ENCODE measurements around the gene ARHGEF10L.

The ARHGEF10L gene

DNA sequence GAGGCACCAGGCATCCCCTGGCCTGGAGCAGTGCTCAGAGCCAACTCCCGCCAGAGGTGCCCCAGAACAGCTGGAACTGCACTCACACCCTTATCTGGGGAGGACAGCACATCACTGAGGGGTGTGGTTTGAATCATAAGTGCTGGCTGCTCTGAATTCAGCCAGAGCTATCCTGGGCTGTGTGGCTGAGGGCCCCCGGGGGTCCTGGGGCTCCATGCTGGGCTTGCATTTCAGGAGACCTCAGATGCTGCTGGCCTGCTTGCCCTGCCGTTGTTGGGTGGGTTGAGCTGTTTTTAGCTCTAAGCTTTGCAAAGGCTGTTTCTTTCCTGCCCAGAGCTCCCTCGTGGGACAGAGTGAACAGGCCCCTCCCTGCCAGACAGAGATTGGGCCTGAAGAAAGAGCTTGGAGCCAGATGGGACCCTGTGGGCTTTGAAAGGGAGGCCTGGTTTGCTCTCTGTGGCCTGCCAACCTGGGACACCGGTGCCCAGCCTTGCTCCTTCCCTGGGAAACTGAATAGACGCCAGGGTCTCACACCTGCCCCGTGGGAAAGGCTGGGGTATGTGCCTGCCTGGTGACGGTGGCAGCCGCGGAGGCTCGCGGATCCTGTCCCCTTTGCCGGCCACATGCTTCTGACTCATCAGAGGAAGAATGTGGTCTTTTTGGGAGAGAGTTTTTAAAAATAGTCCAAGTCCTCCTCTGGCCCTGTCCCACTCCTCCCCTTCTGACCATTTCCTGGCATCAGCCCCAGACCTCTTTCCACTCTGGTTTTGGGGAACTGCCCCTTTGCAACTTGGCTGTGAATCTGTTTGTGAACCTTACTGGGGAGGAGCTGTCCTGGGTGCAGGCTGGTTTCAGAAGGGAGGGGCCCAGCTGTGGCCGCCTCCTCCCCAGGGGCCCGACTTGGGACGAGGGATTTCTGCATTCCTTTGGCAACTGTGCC, 30.0 kb downstream of the ARHGEF10L start:
- DNase-seq, result peak; percentile 80

DNA sequence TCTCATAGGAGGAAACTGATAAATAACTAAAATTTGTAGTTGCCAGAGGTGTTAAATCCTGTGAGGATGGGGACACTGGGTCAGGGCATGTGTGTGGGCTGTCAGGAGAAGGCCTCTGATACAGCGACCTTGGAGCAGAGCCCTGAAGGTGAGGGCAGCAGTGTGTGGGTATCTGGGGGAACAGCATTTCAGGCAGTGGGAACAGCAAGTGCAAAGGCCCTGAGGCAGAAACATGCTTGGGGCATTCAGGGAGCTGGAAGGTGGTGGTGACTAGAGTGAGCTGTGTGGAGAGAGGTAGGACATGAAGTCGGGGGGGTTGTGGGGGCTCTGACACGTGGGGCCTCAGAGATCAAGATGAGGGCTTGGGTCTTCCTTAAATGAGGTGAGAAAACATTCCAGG, 30.7 kb downstream of the ARHGEF10L start:
- no peak for DNase-seq

- peak; percentile 36 for DNase-seq
Measured at GRCh38 chr1:17572264-17572985, 32.9 kb downstream of the ARHGEF10L start.

DNA sequence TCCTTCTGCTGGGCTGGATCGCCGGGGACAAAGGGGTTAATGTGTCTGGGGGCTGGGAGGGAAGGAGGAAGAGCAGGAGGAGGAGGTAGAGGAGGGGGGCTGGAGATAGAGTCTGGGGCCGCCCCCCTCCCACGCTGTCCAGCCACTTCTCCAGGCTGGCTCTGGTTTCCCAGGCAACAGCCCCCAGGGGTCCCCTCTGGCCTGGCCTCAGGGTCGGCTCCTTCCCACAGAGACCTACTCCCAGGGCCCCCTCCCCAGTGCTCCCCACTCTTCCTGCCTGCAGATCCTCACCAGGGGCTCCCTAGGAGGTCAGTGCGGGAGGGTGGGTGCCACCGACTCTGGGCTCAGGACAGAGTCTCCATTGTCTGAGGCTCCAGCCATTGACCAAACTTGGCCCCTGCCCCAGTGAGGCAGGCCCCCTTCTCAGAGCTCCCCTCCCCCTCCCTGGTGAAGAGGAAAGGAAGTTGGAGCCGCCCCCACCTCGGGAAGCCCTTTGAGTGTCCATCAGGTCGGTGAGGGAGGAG, 34.1 kb downstream of the ARHGEF10L start:
- no peak for DNase-seq

DNA sequence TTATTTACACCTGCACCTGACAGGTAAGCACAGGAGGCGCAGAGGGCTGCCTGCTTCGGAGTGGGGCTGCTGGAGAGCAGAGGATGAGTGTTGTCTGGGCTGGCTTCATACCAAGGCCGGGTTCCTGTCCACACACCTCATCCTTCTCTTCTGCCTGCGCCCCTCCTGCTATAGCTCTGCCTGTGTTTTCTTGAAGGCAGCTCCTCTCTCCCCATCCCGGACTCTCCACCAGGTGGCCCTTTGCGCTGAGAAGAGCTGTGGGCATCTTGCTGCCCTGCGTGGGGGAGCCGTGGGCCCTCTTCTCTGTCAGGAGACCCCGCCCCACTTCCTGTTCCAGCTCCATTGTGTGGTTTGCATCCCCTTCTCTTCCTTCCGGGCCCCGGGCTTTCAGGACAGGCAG, 35.0 kb downstream of the ARHGEF10L start:
- peak; percentile 8 for DNase-seq

- DNase-seq, result no peak
Measured at GRCh38 chr1:17575797-17576518, 36.5 kb downstream of the ARHGEF10L start.

DNA sequence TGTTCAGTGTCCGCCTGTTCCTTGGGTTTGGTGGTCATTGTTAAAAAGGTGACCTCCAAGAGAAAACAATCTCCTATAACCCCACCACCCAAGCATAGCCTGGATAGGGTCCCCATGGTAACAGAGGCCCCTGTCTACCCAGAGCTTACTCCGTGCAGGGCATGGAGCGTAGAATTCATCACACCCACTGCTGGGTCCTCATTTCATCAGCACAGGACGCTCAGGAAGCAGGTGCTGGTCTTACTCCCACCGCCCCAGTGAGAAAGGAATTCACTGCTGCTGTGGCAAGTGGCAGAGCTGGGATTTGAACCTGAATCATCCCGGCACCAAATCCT, 37.0 kb downstream of the ARHGEF10L start:
- DNase-seq, result no peak

DNA sequence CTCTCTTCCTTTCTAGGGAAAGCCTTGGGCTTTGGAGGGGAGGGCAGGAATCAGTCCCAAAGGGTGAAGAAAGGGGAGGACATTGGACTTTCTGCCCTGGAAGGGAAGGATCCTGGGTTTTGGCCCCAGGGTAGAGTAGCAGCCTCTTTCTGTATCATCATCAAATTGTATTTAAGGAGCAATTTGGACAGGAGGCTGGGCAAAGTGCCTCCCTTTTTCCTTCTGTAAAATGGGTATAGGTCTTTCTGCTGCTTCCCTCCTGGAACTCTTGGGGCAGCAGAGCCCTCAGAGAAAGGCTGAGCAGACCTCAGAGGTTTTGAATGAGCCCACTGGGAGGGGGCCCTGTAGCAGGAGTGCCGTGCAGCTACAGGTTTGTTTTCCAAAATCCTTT, 38.4 kb downstream of the ARHGEF10L start:
- no peak for DNase-seq

DNA sequence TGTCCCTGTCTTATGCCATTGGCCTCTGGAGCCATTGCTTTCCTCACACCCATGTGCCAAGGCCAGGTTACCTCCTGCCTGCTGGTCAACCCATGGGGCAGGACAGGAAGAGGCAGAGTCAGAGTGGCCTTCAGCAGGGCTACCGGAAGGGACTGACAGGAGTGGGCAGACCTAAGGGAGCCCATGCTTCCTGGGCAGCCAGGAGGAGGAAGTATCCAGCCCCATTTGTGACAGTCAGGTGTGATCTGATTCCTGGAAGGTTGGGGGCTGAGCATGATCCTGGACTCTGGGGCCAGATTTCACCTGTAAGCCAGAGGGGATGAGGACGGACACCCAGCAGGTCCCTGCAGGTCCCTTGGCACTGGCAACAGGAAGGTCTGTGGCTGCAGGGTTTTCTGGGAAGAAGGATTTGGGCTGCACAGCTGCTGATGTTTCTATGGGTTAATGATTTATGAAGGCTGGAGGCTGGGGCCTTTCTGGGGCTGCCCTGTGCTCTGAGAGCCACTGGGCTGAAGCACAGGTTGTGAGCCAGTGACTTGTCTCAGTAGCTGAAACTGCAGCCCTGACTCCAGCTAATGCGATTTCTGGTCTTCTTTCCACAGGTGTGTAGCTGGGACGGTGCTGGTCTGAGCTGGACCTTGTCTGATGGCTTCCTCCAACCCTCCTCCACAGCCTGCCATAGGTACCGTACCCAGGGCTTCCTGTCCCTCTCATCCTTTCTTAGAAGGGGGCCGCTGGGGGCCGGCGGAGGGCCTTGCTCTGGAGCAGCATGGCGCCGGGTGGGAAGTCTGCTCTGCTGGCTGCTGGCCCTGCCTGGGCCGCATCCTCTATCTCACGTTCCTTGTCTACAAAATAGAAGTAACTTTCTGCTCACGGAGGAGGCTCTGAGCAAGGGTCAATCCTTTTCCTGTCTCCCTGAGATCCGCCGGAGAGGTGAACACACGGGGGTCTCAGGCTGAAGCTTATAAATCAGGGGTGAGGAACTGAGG, 40.7 kb downstream of the ARHGEF10L start:
- no peak for DNase-seq

- DNase-seq, result peak; percentile 59
Measured at GRCh38 chr1:17581389-17582123, 42.1 kb downstream of the ARHGEF10L start.

- no peak for DNase-seq
Measured at GRCh38 chr1:17582124-17582774, 42.8 kb downstream of the ARHGEF10L start.

GRCh38 chr1:17584539-17584938, 45.0 kb downstream of the ARHGEF10L start:
- DNase-seq, result no peak

GRCh38 chr1:17585266-17585987, 45.9 kb downstream of the ARHGEF10L start:
- DNase-seq, result no peak

GRCh38 chr1:17586172-17586964, 46.9 kb downstream of the ARHGEF10L start:
- no peak for DNase-seq

GRCh38 chr1:17587693-17588047, 48.2 kb downstream of the ARHGEF10L start:
- DNase-seq, result no peak

- peak; percentile 34 for DNase-seq
Measured at GRCh38 chr1:17588048-17588871, 48.8 kb downstream of the ARHGEF10L start.

- no peak for DNase-seq
Measured at GRCh38 chr1:17591814-17592430, 52.4 kb downstream of the ARHGEF10L start.

GRCh38 chr1:17594026-17594425, 54.5 kb downstream of the ARHGEF10L start:
- DNase-seq, result no peak
